Glutamatergic neuron (in vitro differentiated cells): ENCODE data around the gene BCL2. TPM values are rescaled to one million over a fixed set of nuclear protein-coding genes. Genes with fewer than 3 reads are reported as not detected.
A peak's percentile ranks its signal among the peaks of the same experiment; 100 is the strongest.

Source experiments
- DNase-seq: peaks from one replicate; pipeline ENCODE4 v3.0.0; 2022
- H3K27ac Mint-ChIP-seq: one replicate; pipeline ENCODE4 v1.8.0; 2020; ENCODE audit warnings: mild to moderate bottlenecking, mixed read lengths, inconsistent platforms; ENCODE audit not compliant: unreplicated experiment
- H3K27me3 Mint-ChIP-seq: one replicate; pipeline ENCODE4 v1.8.0; 2020; ENCODE audit warnings: mild to moderate bottlenecking, moderate library complexity, mixed read lengths, inconsistent platforms; ENCODE audit not compliant: unreplicated experiment
- H3K36me3 Mint-ChIP-seq: one replicate; pipeline ENCODE4 v1.8.0; 2020; ENCODE audit warnings: mild to moderate bottlenecking, mixed read lengths, inconsistent platforms; ENCODE audit not compliant: unreplicated experiment
- H3K4me1 Mint-ChIP-seq: one replicate; pipeline ENCODE4 v1.8.0; 2020; ENCODE audit warnings: mild to moderate bottlenecking, low read depth, mixed read lengths, inconsistent platforms; ENCODE audit not compliant: unreplicated experiment
- H3K4me3 Mint-ChIP-seq: one replicate; pipeline ENCODE4 v1.8.0; 2020; ENCODE audit warnings: mild to moderate bottlenecking, mixed read lengths, inconsistent platforms; ENCODE audit not compliant: unreplicated experiment
- H3K9me3 Mint-ChIP-seq: one replicate; pipeline ENCODE4 v1.8.0; 2020; ENCODE audit warnings: mild to moderate bottlenecking, moderate library complexity, mixed read lengths, inconsistent platforms; ENCODE audit not compliant: unreplicated experiment
- CTCF ChIP-seq: fragments of 200-600 bp; sonication (generic); IDR thresholded peaks from one replicate; pipeline ENCODE4 v1.5.0; 2021; ENCODE audit not compliant: partially characterized antibody, unreplicated experiment
- total RNA-seq: library from RNA; stranded (reverse); fragmentation: NEBNext Ultra II Directional; extraction: Animal tissue kit (Norgen Biotek cat#: 25700); gene quantifications from one replicate; pipeline ENCODE4 v1.2.1, GENCODE V29; 2021; ENCODE audit not compliant: unreplicated experiment

Gene BCL2
- total RNA-seq, 1 donor from 2014 or later, result 6.8 TPM

- Mint-ChIP-seq H3K4me1 (peaks cover 31% of the 10 kb centered on the region), H3K27ac (no peak overlapping the region), H3K27me3 (peaks cover 2% of the 10 kb centered on the region), H3K36me3 (no peaks in the 10 kb centered on the region), H3K9me3 (peaks cover 4% of the 10 kb centered on the region), H3K4me3 (no peak overlapping the region)
- no peak for DNase-seq
- TF ChIP-seq CTCF, result no peak
These were observed 16.7 kb downstream of the BCL2 start for GRCh38 chr18:63302636-63303405.

GRCh38 chr18:63302220-63302619, 17.3 kb downstream of the BCL2 start:
- H3K27ac Mint-ChIP-seq, result no peak overlapping the region
- H3K36me3 Mint-ChIP-seq, result no peaks in the 10 kb centered on the region
- DNase-seq, result no peak
- peaks cover 4% of the 10 kb centered on the region for H3K9me3 Mint-ChIP-seq
- no peak overlapping the region for H3K4me3 Mint-ChIP-seq
- H3K4me1 Mint-ChIP-seq, result peaks cover 25% of the 10 kb centered on the region
- TF ChIP-seq CTCF, result no peak
- H3K27me3 Mint-ChIP-seq, result peaks cover 2% of the 10 kb centered on the region

GRCh38 chr18:63301434-63301833, 18.1 kb downstream of the BCL2 start:
- H3K36me3 Mint-ChIP-seq, result no peaks in the 10 kb centered on the region
- H3K27ac Mint-ChIP-seq, result no peak overlapping the region
- H3K9me3 Mint-ChIP-seq, result peaks cover 4% of the 10 kb centered on the region
- peaks cover 19% of the 10 kb centered on the region for H3K4me1 Mint-ChIP-seq
- no peak for TF ChIP-seq CTCF
- H3K4me3 Mint-ChIP-seq, result no peak overlapping the region
- no peak for DNase-seq
- H3K27me3 Mint-ChIP-seq, result peaks cover 2% of the 10 kb centered on the region

GRCh38 chr18:63299837-63300745, 19.5 kb downstream of the BCL2 start:
- H3K27me3 Mint-ChIP-seq, result peaks cover 2% of the 10 kb centered on the region
- H3K36me3 Mint-ChIP-seq, result no peaks in the 10 kb centered on the region
- H3K9me3 Mint-ChIP-seq, result peaks cover 4% of the 10 kb centered on the region
- H3K27ac Mint-ChIP-seq, result peak overlapping the region; percentile 20
- TF ChIP-seq CTCF, result no peak
- peaks cover 19% of the 10 kb centered on the region for H3K4me1 Mint-ChIP-seq
- no peak overlapping the region for H3K4me3 Mint-ChIP-seq
- no peak for DNase-seq
